Stimulated activated effector memory CD8-positive, alpha-beta T cell treated with anti-CD3 and anti-CD28 coated beads, Interleukin-12 subunit alpha, Interleukin-12 subunit beta, amount 100 ng/mL, for 72 hours (primary cell): ENCODE measurements around the gene SREBF2.
A peak's percentile ranks its signal among the peaks of the same experiment; 100 is the strongest.

Experiments used
- ATAC-seq: fragments of 150-1000 bp; cut with Tn5 transposase; 2 replicates; pipeline ENCODE4 v1.10.0; 2021
- DNase-seq, 2 donors: peaks; one replicate each; pipeline ENCODE4 v3.0.0; 2021 to 2022; ENCODE audit warnings: low spot score in 2 of 2
- H3K27ac Mint-ChIP-seq: one replicate; pipeline ENCODE4 v1.8.0; 2022; ENCODE audit warnings: mild to moderate bottlenecking, mixed read lengths
- H3K36me3 Mint-ChIP-seq: one replicate; pipeline ENCODE4 v1.8.0; 2022; ENCODE audit warnings: mild to moderate bottlenecking, mixed read lengths
- H3K4me1 Mint-ChIP-seq: one replicate; pipeline ENCODE4 v1.8.0; 2022; ENCODE audit warnings: mixed read lengths
- H3K4me3 Mint-ChIP-seq: one replicate; pipeline ENCODE4 v1.8.0; 2022; ENCODE audit warnings: mild to moderate bottlenecking, mixed read lengths
- H3K9me3 Mint-ChIP-seq: one replicate; pipeline ENCODE4 v1.8.0; 2022; ENCODE audit warnings: mixed read lengths

SREBF2 gene

DNA sequence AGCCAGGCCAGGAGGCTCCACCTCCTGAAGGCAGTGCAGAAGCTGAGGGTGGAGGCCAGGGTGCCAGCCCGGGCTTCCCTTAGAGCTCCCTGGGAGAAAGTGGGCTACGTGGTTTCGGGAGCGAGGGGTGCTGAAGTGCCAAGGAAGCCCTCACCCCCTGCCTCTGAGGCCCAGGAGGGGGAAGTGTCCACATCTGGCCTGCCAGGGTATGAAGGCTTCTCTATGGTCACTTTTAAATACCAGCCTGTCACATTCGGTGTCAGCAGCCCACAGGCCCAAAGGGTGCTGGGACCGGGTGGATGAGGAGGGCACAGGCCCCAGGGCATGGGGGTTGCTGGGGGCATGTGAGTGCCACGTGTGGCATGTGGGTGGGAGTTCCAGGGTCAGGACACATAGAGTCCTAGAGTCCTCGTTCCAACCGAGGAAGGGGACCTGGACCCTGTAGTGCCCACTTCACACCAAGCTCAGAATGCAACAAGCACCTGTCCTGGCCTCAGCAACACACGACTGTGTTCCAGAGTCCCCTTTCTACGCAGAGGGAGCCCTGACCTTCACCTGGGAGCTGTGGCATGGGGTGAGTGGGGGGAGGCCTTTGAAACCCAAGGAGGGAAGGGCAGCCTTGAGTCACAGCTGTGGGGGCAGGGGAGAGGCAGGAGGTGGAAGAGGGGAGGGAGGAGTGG, 80.3 kb downstream of the SREBF2 start:
- H3K9me3 Mint-ChIP-seq: no peaks in the 10 kb centered on the region
- ATAC-seq: no peak
- peak overlapping the region; percentile 58 for H3K27ac Mint-ChIP-seq
- H3K36me3 Mint-ChIP-seq: peaks cover 37% of the 10 kb centered on the region
- H3K4me1 Mint-ChIP-seq: peaks cover 47% of the 10 kb centered on the region
- no peak for DNase-seq
- H3K4me3 Mint-ChIP-seq: peak overlapping the region; percentile 61

DNA sequence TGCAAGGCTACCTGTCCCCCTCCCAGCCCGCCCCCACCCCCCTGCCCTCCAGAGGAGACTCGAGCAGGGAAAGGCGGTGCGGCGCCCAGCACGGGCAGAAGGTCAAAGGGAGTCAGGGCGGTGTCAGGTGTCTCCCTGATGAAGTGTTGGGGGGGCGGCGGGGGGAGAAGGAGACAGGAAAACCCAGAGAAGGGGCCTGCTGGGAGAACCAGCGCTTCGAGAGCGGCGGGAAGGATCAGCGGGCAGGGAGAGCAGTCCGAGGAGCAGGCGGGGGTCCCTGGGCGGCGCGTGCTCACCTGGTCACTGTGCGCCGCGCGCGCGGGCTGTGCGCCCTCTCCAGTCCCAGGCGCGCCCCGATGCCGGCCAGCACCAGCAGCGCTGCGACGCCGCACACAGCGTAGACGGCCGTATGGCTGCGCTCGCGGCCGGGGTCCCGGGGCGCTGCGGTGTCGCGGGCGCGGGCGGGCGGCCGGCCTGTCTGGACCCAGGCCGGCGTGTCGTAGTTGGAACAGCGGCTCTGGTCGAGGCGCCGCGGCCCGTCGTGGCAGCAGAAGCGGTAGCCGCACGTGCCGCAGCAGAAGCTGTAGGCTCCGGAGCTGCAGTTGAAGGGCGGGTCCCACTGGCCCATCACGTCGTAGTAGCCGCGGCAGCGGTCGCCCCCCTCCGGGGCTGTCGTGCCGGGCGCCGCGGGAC, 81.1 kb downstream of the SREBF2 start:
- H3K4me3 Mint-ChIP-seq: peak overlapping the region; percentile 61
- DNase-seq (no peak), ATAC-seq (no peak)
- no peaks in the 10 kb centered on the region for H3K9me3 Mint-ChIP-seq
- peaks cover 30% of the 10 kb centered on the region for H3K36me3 Mint-ChIP-seq
- H3K27ac Mint-ChIP-seq: no peak overlapping the region
- peaks cover 39% of the 10 kb centered on the region for H3K4me1 Mint-ChIP-seq

DNA sequence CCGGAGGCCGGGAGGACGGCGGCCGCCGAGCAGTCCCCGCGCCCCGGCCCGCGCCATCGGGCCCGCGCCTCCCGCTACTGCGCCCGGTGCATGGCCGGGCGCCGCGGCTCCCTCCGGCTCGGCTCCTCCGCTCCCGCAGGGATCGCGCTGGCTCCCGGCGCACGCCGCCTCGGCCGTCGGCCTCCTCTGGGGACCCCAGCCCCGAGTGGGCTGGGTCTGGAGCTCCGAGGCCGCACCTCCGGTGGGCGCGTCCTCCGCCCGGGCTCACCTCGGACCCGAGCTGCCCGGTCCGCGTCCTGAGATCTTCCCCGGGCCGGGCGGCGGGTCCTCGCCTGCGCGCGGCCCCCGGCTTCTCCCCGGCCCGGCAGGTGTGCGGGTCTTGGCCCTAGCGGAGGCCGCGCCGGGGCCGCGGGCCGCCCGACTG, 81.7 kb downstream of the SREBF2 start:
- peak; percentile 1 for ATAC-seq
- H3K4me3 Mint-ChIP-seq: peak overlapping the region; percentile 51

DNA sequence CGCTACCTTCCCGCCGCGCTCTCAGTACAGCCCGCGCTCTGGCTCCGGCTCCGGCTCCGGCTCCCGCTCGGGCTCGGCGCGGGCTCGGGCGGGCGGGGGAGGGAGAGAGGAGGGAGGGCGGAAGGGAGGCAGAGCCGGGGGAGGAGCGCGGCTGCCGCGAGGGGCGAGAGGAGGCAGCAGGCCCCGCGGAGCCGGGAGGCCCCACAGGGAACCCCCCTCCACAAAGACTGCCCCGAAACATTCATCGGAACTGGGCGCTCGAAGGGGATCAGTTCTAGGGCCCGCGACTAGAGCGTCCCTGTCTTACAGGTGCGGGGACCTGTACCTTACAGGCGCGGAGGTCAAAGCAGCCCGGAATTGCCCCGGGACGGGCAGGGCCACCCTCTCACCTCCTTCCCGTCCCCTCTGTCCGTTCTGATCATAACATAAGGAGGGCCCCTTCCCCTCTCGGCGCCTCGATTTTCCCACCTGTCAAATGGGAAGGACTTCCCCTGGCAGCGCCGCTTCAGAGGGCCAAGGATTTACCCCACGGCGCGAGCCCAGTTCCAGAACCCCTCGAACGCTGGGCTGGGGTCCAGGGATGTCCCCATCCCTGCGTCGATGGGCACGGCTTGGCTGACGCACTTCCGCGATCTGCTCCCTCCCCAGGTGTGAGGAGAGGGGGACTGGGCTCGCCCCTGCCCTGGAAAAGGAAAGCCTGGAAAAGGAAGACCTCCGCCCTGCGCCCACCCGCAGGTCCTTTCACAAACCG, 82.3 kb downstream of the SREBF2 start, which contains the start of gene SHISA8:
Gene SHISA8, minus strand, starts transcription at position 40 of the 751 bp plus-strand sequence. CDS start 407 bp downstream, outside the sequence.
- H3K27ac Mint-ChIP-seq: no peak within 1 kb of the TSS
- peaks cover 25% of the 10 kb centered on the region for H3K36me3 Mint-ChIP-seq
- H3K4me1 Mint-ChIP-seq: peaks cover 35% of the 10 kb centered on the region
- ATAC-seq: peak; percentile 63
- H3K9me3 Mint-ChIP-seq: no peaks in the 10 kb centered on the region
- DNase-seq: peak in 1 of 2 donors; percentile 37
- H3K4me3 Mint-ChIP-seq: peak within 1 kb of the TSS; percentile 61

More for the DNA sequence above, 81.7 kb downstream of the SREBF2 start:
- Mint-ChIP-seq H3K36me3 (peaks cover 25% of the 10 kb centered on the region), H3K27ac (no peak overlapping the region), H3K4me1 (peaks cover 33% of the 10 kb centered on the region), H3K9me3 (no peaks in the 10 kb centered on the region)
- DNase-seq: no peak

DNA sequence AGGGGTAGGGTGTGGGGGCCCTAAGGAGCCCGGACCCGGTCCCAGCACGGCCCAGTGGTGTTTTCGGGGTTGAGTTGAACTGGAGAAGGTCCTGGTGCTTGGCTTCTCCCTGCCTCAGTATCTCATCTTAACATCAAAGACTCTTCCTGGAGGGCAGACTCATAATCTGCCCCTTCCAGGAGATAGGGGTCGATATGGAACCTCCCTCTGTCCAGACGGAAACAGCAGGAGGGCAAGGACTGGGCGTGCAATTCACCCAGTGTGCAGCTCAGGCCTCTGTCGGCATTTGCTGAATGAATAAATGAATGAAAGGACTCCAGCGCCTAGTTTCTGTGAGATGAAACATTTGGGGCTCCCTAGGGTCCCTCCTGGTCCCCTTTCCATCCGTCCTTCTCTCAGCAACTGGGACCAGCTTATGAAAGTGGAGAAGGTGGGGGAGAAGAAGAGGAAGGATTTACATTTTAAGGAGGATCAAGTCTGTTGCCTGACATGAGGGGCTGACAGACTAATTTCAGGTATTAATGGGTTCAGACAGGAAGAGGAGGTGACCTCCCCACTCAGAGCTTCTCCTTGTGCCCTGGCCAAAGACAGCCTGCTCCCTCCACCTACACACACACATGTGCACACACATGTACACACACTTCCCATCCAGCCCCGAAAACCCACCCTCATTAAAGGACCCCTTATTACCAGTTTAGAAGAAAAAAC, 83.0 kb downstream of the SREBF2 start:
- Mint-ChIP-seq H3K27ac (no peak overlapping the region), H3K4me1 (peaks cover 39% of the 10 kb centered on the region), H3K4me3 (peak overlapping the region; percentile 51), H3K9me3 (no peaks in the 10 kb centered on the region), H3K36me3 (peaks cover 25% of the 10 kb centered on the region)
- DNase-seq (no peak), ATAC-seq (no peak)

DNA sequence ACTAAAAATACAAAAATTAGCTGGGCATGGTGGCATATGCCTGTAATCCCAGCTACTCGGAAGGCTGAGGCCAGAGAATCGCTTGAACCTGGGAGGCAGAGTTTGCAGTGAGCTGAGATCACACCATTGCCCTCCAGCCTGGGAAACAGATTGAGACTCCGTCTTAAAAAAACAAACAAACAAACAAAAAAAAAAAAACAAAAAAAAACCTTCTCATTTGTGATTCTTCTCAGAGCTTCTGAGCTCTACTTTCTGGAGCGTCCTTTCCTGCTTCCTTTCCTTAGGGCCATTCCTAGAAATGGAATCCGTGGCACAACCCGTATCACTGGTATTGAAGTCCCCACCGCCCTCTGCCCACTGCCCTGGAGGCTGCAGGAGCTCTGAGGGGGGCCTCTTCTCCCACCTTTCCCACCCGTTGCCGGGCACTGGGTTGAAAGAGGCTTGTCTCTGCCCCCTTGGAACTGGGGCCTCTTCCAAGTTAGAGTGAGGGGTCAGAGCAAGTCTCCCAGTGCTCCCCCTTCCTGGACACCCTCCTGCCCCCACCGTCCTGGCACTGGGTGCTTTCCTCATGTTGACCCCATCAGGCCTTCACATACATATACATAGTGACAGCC, 83.9 kb downstream of the SREBF2 start:
- peaks cover 31% of the 10 kb centered on the region for H3K4me1 Mint-ChIP-seq
- no peaks in the 10 kb centered on the region for H3K9me3 Mint-ChIP-seq
- ATAC-seq (no peak), DNase-seq (no peak)
- H3K4me3 Mint-ChIP-seq: no peak overlapping the region
- H3K27ac Mint-ChIP-seq: no peak overlapping the region
- H3K36me3 Mint-ChIP-seq: peaks cover 18% of the 10 kb centered on the region

DNA sequence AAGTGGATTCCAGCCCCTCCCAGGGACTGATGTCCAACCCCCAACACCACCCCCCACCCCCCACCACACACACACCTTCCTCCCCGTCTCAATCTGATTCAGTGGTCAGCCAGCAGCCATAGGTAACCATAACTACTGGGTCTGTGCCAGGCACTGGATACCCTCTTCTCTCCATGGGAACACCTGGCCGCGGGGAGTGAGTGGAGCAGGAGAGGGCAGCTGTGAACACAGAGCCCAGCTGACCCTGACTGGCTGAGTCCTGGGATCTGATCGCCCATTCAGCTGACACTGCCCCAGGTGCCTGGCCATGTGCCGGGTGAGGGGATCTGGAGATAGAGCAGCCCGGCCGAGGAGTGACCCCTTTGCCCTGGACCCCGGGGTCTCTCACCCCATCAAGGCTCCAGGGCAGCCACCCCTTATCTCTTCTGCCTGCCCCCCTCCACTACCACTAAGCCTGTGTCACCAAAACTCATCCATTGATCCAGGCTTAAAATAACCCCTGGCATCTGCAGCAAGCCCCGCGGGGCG, 84.5 kb downstream of the SREBF2 start:
- H3K27ac Mint-ChIP-seq: no peak overlapping the region
- no peak overlapping the region for H3K4me3 Mint-ChIP-seq
- peaks cover 28% of the 10 kb centered on the region for H3K4me1 Mint-ChIP-seq
- DNase-seq (no peak), ATAC-seq (no peak)
- H3K9me3 Mint-ChIP-seq: no peaks in the 10 kb centered on the region
- peaks cover 12% of the 10 kb centered on the region for H3K36me3 Mint-ChIP-seq

DNA sequence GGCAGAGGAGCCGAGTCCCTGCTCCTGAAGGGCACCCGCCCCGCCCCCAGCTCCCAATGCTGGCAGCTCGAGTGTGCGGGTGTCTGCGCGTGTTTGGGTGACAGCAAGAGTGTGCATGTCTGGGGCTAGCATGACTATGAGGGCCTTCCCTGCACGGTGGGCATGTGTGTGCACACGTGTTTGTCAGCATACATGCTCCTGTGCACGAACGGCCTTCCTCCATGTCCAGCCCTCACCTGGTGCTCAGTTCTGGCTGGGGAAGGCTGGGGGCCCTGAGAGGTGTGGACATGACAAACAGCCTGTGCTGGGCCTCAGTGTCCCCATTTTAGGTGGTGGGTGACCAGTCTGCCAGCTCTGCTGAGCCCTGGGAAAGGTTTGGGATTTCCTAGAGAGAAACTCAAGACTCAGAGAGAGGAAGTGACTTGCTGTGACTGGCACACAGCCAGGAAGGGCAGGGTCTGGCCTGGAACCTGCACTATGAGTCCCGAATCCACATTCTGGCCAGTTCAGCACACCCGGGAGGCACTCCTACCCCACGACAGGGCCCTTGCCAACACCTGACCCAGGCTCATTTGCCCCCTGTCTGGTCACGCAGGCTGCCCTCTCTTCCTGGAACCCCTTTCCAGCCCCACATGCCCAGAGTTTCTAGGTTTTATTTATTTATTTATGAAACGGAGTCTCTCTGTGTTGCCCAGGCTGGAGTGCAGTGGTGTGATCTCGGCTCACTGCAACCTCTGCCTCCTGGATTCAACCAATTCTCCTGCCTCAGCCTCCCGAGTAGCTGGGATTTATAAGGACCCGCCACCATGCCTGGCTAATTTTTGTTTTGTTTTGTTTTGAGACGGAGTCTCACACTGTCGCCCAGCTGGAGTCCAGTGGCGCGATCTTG, 85.2 kb downstream of the SREBF2 start:
- ATAC-seq: no peak
- H3K27ac Mint-ChIP-seq: no peak overlapping the region
- no peak for DNase-seq
- peaks cover 21% of the 10 kb centered on the region for H3K4me1 Mint-ChIP-seq
- H3K9me3 Mint-ChIP-seq: no peaks in the 10 kb centered on the region
- H3K36me3 Mint-ChIP-seq: peaks cover 9% of the 10 kb centered on the region
- H3K4me3 Mint-ChIP-seq: peak overlapping the region; percentile 63

DNA sequence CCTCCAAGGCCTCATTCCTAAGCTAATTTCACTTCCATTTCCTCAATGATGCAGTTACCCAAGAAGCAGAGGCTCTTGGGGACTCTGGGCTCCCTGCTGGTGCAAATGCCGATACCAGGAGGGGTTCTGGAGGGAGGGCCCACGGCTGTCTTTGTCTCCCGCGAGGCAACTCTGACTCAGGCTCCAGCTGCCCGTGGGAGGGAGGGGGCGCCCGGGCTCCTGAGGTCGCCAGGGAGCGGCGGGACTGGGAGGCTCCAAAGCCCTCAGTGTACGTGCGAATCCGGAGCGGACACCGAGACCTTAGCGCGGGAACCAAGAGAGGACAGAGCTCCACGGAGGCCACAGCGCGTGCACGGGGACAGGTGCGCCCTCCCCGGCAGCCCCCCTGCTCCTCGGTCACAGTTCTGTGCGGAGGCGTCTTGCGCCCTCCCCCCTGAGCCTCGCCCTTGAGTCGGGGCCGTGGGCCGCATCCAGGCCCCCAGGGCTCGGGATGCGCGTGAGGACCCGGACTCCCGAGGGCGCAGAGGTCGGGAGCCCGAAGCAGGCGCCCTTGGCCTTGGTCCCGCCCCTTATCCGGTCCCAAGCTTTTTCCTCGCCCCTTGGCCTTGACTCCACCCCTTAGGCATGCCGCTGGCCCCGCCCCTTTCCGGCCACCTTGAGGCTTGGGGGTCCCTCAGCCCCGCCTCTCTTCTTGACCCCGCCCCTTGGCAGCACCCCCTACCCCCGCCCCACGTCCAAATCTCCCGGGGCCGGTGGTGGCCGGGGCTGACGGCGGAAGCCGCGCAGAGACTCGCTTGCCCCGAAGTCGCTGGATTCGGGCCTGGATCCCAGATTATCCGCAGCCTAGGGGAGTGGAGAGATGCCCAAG, 86.7 kb downstream of the SREBF2 start:
- H3K36me3 Mint-ChIP-seq: peaks cover 8% of the 10 kb centered on the region
- peak; percentile 51 for ATAC-seq
- no peaks in the 10 kb centered on the region for H3K9me3 Mint-ChIP-seq
- H3K27ac Mint-ChIP-seq: peak overlapping the region; percentile 37
- no peak for DNase-seq
- peak overlapping the region; percentile 63 for H3K4me3 Mint-ChIP-seq
- peaks cover 17% of the 10 kb centered on the region for H3K4me1 Mint-ChIP-seq

DNA sequence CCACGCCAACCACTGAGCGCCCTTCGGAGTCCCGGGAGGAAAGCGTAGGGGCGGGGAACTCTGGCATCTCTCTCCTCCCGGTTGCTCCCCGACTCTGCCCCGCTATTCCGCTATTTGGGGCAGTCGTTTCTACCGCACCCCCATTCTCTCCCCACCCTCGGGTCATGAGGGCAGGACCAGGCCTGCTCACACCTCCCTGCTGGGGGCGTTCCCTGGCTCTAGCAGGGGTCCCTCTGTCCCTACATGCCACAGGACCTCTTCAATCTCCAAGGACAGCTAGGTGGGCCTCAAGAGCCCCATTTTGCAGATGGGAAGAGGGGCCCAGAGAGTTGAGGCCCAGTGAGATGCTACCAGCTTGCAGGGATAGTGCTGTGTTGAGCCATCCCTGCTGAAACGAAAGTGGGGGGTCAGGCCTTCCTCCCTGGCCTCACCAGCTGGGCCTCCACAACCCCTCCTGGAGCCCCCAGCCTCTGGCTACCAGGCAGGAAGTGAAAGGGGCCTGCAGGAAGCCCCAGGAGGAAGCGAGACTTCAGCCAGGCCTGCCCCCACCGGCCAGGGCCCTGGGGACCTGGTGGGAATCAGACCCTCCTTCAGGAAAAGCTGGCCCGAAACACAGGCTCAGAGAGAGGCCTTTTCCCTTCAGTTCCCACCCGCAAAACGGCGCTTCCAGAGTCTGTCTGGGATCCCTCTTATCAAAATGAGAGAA, 87.5 kb downstream of the SREBF2 start:
- DNase-seq (no peak), ATAC-seq (no peak)
- H3K36me3 Mint-ChIP-seq: peaks cover 8% of the 10 kb centered on the region
- peak overlapping the region; percentile 63 for H3K4me3 Mint-ChIP-seq
- H3K9me3 Mint-ChIP-seq: no peaks in the 10 kb centered on the region
- peaks cover 21% of the 10 kb centered on the region for H3K4me1 Mint-ChIP-seq
- H3K27ac Mint-ChIP-seq: peak overlapping the region; percentile 37

DNA sequence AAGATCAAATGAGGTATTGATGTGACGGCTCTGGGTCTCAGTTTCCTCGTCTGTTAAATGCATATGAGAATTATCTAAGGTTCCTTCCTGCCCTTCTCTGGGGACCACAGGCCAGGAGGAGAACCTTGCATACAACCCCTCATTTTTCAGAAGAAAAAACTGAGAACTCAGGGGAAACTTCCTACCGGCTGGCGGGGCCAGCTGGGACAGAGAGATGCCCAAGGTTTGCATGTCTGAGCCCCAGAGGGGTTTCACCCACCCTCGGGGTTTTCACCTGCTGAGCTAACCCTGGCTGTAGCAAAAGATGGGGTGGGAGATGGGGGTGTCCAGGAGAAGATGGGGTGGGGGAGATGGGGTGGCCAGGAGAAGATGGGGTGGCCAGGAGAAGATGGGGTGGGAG, 89.4 kb downstream of the SREBF2 start:
- Mint-ChIP-seq H3K27ac (no peak overlapping the region), H3K4me1 (peaks cover 23% of the 10 kb centered on the region), H3K4me3 (no peak overlapping the region), H3K36me3 (peaks cover 8% of the 10 kb centered on the region), H3K9me3 (no peaks in the 10 kb centered on the region)
- no peak for ATAC-seq
- no peak for DNase-seq

DNA sequence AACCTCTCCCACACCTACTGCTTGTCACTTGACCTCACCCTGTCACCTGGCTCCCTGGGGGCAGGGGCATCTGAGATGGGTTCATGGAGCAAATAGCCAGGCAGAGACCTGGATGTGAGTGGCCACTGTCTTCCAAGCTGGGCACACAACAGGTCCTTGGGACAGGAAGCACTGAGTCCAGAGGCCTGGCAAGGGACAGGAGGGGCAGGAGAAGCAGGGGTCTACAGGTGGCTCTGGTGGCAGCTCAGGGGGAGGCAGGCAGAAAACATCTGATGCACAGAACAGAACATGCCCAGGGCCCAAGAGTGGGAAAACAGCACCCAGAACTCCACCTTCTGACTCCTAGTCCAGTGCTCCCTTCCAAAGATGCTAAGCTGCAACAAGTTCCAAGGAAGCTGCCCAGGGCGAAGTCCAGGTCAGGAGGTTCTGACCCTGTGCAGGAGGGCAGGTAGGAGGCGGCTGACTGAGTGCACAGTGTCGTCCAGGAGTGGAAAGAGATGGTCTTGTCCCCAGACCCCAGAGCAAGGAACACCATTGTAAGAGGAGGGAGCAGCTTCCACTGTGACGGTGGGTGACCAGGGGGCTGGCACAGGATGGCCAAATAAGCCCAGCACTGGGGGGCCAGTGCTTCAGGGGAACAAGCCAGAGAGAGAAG, 90.2 kb downstream of the SREBF2 start:
- ATAC-seq (no peak), DNase-seq (no peak)
- Mint-ChIP-seq H3K36me3 (peaks cover 14% of the 10 kb centered on the region), H3K4me3 (no peak overlapping the region), H3K27ac (no peak overlapping the region), H3K9me3 (no peaks in the 10 kb centered on the region), H3K4me1 (peaks cover 31% of the 10 kb centered on the region)
